ENCODE measurements around the gene DNAJC1. TPM values are rescaled to one million over a fixed set of nuclear protein-coding genes. Genes with fewer than 3 reads are reported as not detected.

DNAJC1 gene
- total and polyA plus RNA-seq, 2 of the 8 experiments (the other 6 are each of a cell fraction or from before 2014, with no cell fraction given), result 6.8 to 14.8 TPM

- no peak overlapping the region for H2BK5ac ChIP-seq (ENCODE audit: low read depth, low read length)
- H3K14ac ChIP-seq (ENCODE audit: insufficient read length), result no peak overlapping the region
- FAIRE-seq, result no peak
- no peak overlapping the region for H2BK120ac ChIP-seq (replicated peaks; ENCODE audit: low read depth, low read length)
- H3K4me1 ChIP-seq (replicated peaks in 1 of 4; ENCODE audit: control insufficient read depth in 3 of 4, insufficient read depth in 4 of 4, low read length in 3 of 4), result no peaks in the 10 kb centered on the region
- WGBS, 2 experiments (ENCODE audit: extremely low coverage in 1 of 2, insufficient coverage in 1 of 2, insufficient read length in 1 of 2, insufficient replicate concordance in 2 of 2, low coverage in 1 of 2, low lambda C conversion rate in 2 of 2, missing lambda C conversion rate in 1 of 2), result 90% methylated on average over 4 of the region's 4 CpGs; no CpG with 5 or more reads in 1 of the 2 experiments
- H2BK12ac ChIP-seq (ENCODE audit: low read depth, low read length), result no peak overlapping the region
- no peak overlapping the region for H3K4me2 ChIP-seq (ENCODE audit: insufficient read depth in 1 of 2, low read depth in 2 of 2, low read length in 2 of 2)
- no peak overlapping the region for H3K27ac ChIP-seq (ENCODE audit: low read depth, low read length)
- H2AK5ac ChIP-seq (ENCODE audit: low read depth, low read length), result no peak overlapping the region
- H2AFZ ChIP-seq (ENCODE audit: low read length), result no peak overlapping the region
- H3K79me2 ChIP-seq (ENCODE audit: control insufficient read depth in 1 of 2, insufficient read depth in 2 of 2, low read length in 2 of 2), result peaks cover 0 to 6% of the 10 kb centered on the region in 2 experiments; a peak in 1 of 4 replicates
- POLR2A ChIA-PET (ENCODE audit: partially characterized antibody), result no interaction called here
- H4K20me1 ChIP-seq (replicated peaks in 1 of 2; ENCODE audit: control insufficient read depth in 1 of 2, insufficient read depth in 2 of 2, low read length in 2 of 2), result no peaks in the 10 kb centered on the region
- no peak overlapping the region for H3K4me3 ChIP-seq (ENCODE audit: extremely low read depth in 1 of 4, insufficient read depth in 2 of 4, low read depth in 3 of 4, low read length in 4 of 4)
- no peaks in the 10 kb centered on the region for H3K9me3 ChIP-seq (ENCODE audit: insufficient read depth in 2 of 2, low read depth in 1 of 2, low read length in 1 of 2)
- H3K9ac ChIP-seq (replicated peaks in 1 of 4; ENCODE audit: extremely low read depth in 1 of 4, low read depth in 3 of 4, low read length in 3 of 4), result no peak overlapping the region
- no peak for TF ChIP-seq TBP (IDR thresholded peaks at IDR 0.05; ENCODE audit: low read depth, low read length)
- no peak for TF ChIP-seq BACH1 (IDR thresholded peaks at IDR 0.05; ENCODE audit: low read length)
- no peak for TF ChIP-seq SRF (IDR thresholded peaks at IDR 0.05; ENCODE audit: low read depth, low read length)
- no peak for TF ChIP-seq ATF2 (IDR thresholded peaks at IDR 0.05; ENCODE audit: low read length)
- H3K23ac ChIP-seq (ENCODE audit: insufficient read length), result no peak overlapping the region
- H3K4ac ChIP-seq (replicated peaks; ENCODE audit: insufficient read length, low read depth, low read length), result no peak overlapping the region
- no peak overlapping the region for H4K8ac ChIP-seq (ENCODE audit: extremely low read depth, insufficient read depth, low read length)
- peaks cover 4 to 24% (median 5%) of the 10 kb centered on the region in 4 experiments; a peak in 5 of 8 replicates for H3K36me3 ChIP-seq (ENCODE audit: control insufficient read depth in 2 of 4, insufficient read depth in 4 of 4, low read length in 3 of 4)
- no peak overlapping the region for H4K5ac ChIP-seq (ENCODE audit: insufficient read length, low read depth, low read length)
- H3K18ac ChIP-seq (ENCODE audit: extremely low read depth, low read length), result no peak overlapping the region
- no peaks in the 10 kb centered on the region; the same call in 1 of the 2 replicates for H3K23me2 ChIP-seq (ENCODE audit: low read depth, low read length)
- no peak overlapping the region for H2BK15ac ChIP-seq (ENCODE audit: low read length)
- H3K27me3 ChIP-seq (replicated peaks in 1 of 4; ENCODE audit: control insufficient read depth in 3 of 4, extremely low read depth in 1 of 4, insufficient read depth in 3 of 4, low read length in 3 of 4), result no peaks in the 10 kb centered on the region
- no peak overlapping the region for H4K91ac ChIP-seq (replicated peaks; ENCODE audit: insufficient read length, low read length)
- H3K56ac ChIP-seq (replicated peaks; ENCODE audit: insufficient read length, low read depth, low read length), result no peak overlapping the region
- no peak for DNase-seq (ENCODE audit: low read depth in 1 of 2, low spot score in 2 of 2)
- H3K79me1 ChIP-seq (ENCODE audit: low read depth, low read length), result no peaks in the 10 kb centered on the region
- CTCF ChIA-PET (ENCODE audit: partially characterized antibody), result interaction anchor here (0.8 to 1.5 kb wide), 2 partner anchors 9 to 10 kb away, joined by 3 read pairs; no protein-coding TSS in a partner anchor
- H2BK20ac ChIP-seq (ENCODE audit: low read length), result no peak overlapping the region
Observed at GRCh38 chr10:21712975-21713374, 290.6 kb downstream of the DNAJC1 start.
